Naive thymus-derived CD4-positive, alpha-beta T cell (primary cell): ENCODE results near the gene HELZ. TPM values are rescaled to one million over a fixed set of nuclear protein-coding genes. Genes with fewer than 3 reads are reported as not detected.

ENCODE experiments used
- ATAC-seq: fragments of 150-1000 bp; cut with Tn5 transposase; 2 replicates; pipeline ENCODE4 v1.10.0; 2021; ENCODE audit warnings: mild to moderate bottlenecking, moderate library complexity
- CTCF ChIA-PET: fragments of 350-600 bp; sonication (Branson Sonifier 250); formaldehyde crosslinking; loops from one replicate; lab custom pipeline; 2021; ENCODE audit warnings: antibody characterized with exemption; lab: Charles Lee
- POLR2A ChIA-PET: fragments of 350-600 bp; sonication (Branson Sonifier 250); formaldehyde crosslinking; loops from one replicate; lab custom pipeline; 2021; ENCODE audit warnings: antibody characterized with exemption, inconsistent platforms; lab: Charles Lee
- DNase-seq, 9 donors: peaks; one replicate each; pipeline versions ENCODE4 v3.0.0 to v3.0.0-alpha.2; 2020 to 2022; ENCODE audit warnings: mixed read lengths in 1 of 9
- H3K27ac ChIP-seq: one replicate; pipeline ENCODE4 v1.7.0; 2013; ENCODE audit warnings: mild to moderate bottlenecking, low read depth, low read length, moderate library complexity
- H3K27me3 ChIP-seq, 2 donors: one replicate each; pipeline ENCODE4 v1.7.0; 2013; ENCODE audit warnings: low read length in 2 of 2, mild to moderate bottlenecking in 2 of 2, moderate library complexity in 2 of 2; ENCODE audit not compliant: control insufficient read depth in 2 of 2, insufficient read depth in 2 of 2
- H3K36me3 ChIP-seq, 3 experiments: 1 replicate in 2 of 3; 2 replicates in 1 of 3; pipeline ENCODE4 v1.7.0; 2013; ENCODE audit warnings: low read length in 3 of 3, mild to moderate bottlenecking in 3 of 3, moderate library complexity in 1 of 3; ENCODE audit not compliant: insufficient read depth in 3 of 3, control insufficient read depth in 2 of 3
- H3K4me1 ChIP-seq, 2 donors: one replicate each; pipeline ENCODE4 v1.7.0; 2013; ENCODE audit warnings: low read length in 2 of 2, mild to moderate bottlenecking in 2 of 2, moderate library complexity in 1 of 2; ENCODE audit not compliant: control insufficient read depth in 2 of 2, insufficient read depth in 2 of 2
- H3K4me3 ChIP-seq: 2 replicates; pipeline ENCODE4 v1.7.0; 2013; ENCODE audit warnings: mild to moderate bottlenecking, low read length
- H3K9me3 ChIP-seq, 3 experiments: 1 replicate in 2 of 3; 2 replicates in 1 of 3; pipeline ENCODE4 v1.7.0; 2013; ENCODE audit warnings: low read length in 3 of 3; ENCODE audit not compliant: control insufficient read depth in 2 of 3
- H3K27ac Mint-ChIP-seq, 9 donors: one replicate each; pipeline ENCODE4 v1.8.0; 2020 to 2022; ENCODE audit warnings: mixed read lengths in 9 of 9, mild to moderate bottlenecking in 8 of 9, moderate library complexity in 5 of 9, inconsistent platforms in 2 of 9
- H3K27me3 Mint-ChIP-seq, 5 donors: one replicate each; pipeline ENCODE4 v1.8.0; 2021 to 2022; ENCODE audit warnings: mixed read lengths in 5 of 5, mild to moderate bottlenecking in 1 of 5
- H3K36me3 Mint-ChIP-seq, 5 donors: one replicate each; pipeline ENCODE4 v1.8.0; 2020 to 2022; ENCODE audit warnings: mixed read lengths in 5 of 5, mild to moderate bottlenecking in 3 of 5, inconsistent platforms in 1 of 5
- H3K4me1 Mint-ChIP-seq, 7 donors: one replicate each; pipeline ENCODE4 v1.8.0; 2020 to 2022; ENCODE audit warnings: mixed read lengths in 7 of 7, mild to moderate bottlenecking in 3 of 7, inconsistent platforms in 1 of 7
- H3K4me3 Mint-ChIP-seq, 10 donors: one replicate each; pipeline ENCODE4 v1.8.0; 2020 to 2022; ENCODE audit warnings: mild to moderate bottlenecking in 10 of 10, mixed read lengths in 10 of 10, moderate library complexity in 6 of 10, inconsistent platforms in 2 of 10
- H3K9me3 Mint-ChIP-seq, 11 donors: one replicate each; pipeline ENCODE4 v1.8.0; 2020 to 2022; ENCODE audit warnings: mixed read lengths in 11 of 11, mild to moderate bottlenecking in 4 of 11, inconsistent platforms in 1 of 11, moderate library complexity in 1 of 11
- intact Hi-C, 2 donors: fragments of 100-400 bp; cut with micrococcal nuclease; formaldehyde crosslinking; loops; one replicate each; pipeline ENCODE4 v1.15.1; 2023
- polyA plus RNA-seq, 2 donors: library from polyadenylated mRNA; unstranded; fragments of 300-500 nt; fragmentation: Illumina TruSeq; gene quantifications; one replicate each; pipeline ENCODE4 v1.2.3, GENCODE V29; 2021
- total RNA-seq, 6 experiments: library from RNA in 5 of 6; stranded (reverse) in 5 of 6; gene quantifications; 1 replicate in 5 of 6; 2 replicates in 1 of 6; pipeline ENCODE4 v1.2.3 and lab custom pipeline; 2021 to 2026

HELZ gene
- total and polyA plus RNA-seq, 7 experiments from 2014 or later, result 44.8 to 114 (median 83.2) TPM

GRCh38 chr17:67125924-67126323 is 119.1 kb downstream of the HELZ start:
- no peaks in the 10 kb centered on the region for H3K27me3 ChIP-seq
- CTCF ChIA-PET, result no interaction called here
- POLR2A ChIA-PET, result no interaction called here
- no peak for ATAC-seq
- no peak for DNase-seq
- intact Hi-C loops, result no loop called here
- no peaks in the 10 kb centered on the region for H3K4me1 ChIP-seq
- no peak overlapping the region for H3K27ac ChIP-seq
- no peaks in the 10 kb centered on the region for H3K9me3 ChIP-seq
- H3K36me3 ChIP-seq, result peaks cover 0 to 31% (median 18%) of the 10 kb centered on the region in 3 experiments
- Mint-ChIP-seq H3K27me3 (no peaks in the 10 kb centered on the region), H3K4me1 (peaks cover 0 to 22% (median 9%) of the 10 kb centered on the region in 7 donors), H3K9me3 (no peaks in the 10 kb centered on the region), H3K36me3 (peaks cover 3 to 38% (median 19%) of the 10 kb centered on the region in 5 donors), H3K27ac (no peak overlapping the region), H3K4me3 (no peak overlapping the region)
- no peak overlapping the region for H3K4me3 ChIP-seq

- Histone ChIP-seq H3K9me3 (no peaks in the 10 kb centered on the region), H3K4me1 (no peaks in the 10 kb centered on the region), H3K36me3 (peaks cover 0 to 36% (median 23%) of the 10 kb centered on the region in 3 experiments), H3K4me3 (no peak overlapping the region), H3K27me3 (no peaks in the 10 kb centered on the region), H3K27ac (no peak overlapping the region)
- H3K4me3 Mint-ChIP-seq, result peak overlapping the region in 1 of 10 donors; percentile 1
- H3K9me3 Mint-ChIP-seq, result no peaks in the 10 kb centered on the region
- no peaks in the 10 kb centered on the region for H3K27me3 Mint-ChIP-seq
- POLR2A ChIA-PET, result no interaction called here
- peak overlapping the region in 1 of 9 donors; percentile 49 for H3K27ac Mint-ChIP-seq
- ATAC-seq, result no peak
- peaks cover 3 to 43% (median 24%) of the 10 kb centered on the region in 5 donors for H3K36me3 Mint-ChIP-seq
- H3K4me1 Mint-ChIP-seq, result peaks cover 0 to 22% (median 9%) of the 10 kb centered on the region in 7 donors
- DNase-seq, result no peak
- CTCF ChIA-PET, result no interaction called here
- intact Hi-C loops, result no loop called here
Observed at GRCh38 chr17:67125417-67125816, 119.6 kb downstream of the HELZ start.

GRCh38 chr17:67124450-67125148 is 120.4 kb downstream of the HELZ start:
- intact Hi-C loops, result no loop called here
- Mint-ChIP-seq H3K36me3 (peaks cover 6 to 48% (median 28%) of the 10 kb centered on the region in 5 donors), H3K9me3 (peaks cover 0 to 3% (median 0%) of the 10 kb centered on the region in 11 donors), H3K27ac (peak overlapping the region in 1 of 9 donors; percentile 32), H3K4me3 (no peak overlapping the region), H3K4me1 (peaks cover 0 to 22% (median 9%) of the 10 kb centered on the region in 7 donors), H3K27me3 (no peaks in the 10 kb centered on the region)
- Histone ChIP-seq H3K9me3 (no peaks in the 10 kb centered on the region), H3K4me3 (no peak overlapping the region), H3K27me3 (no peaks in the 10 kb centered on the region), H3K27ac (no peak overlapping the region), H3K36me3 (peaks cover 0 to 43% (median 26%) of the 10 kb centered on the region in 3 experiments), H3K4me1 (no peaks in the 10 kb centered on the region)
- ATAC-seq (no peak), DNase-seq (no peak)
- ChIA-PET CTCF (no interaction called here), POLR2A (no interaction called here)

- peaks cover 0 to 19% (median 9%) of the 10 kb centered on the region in 7 donors for H3K4me1 Mint-ChIP-seq
- Histone ChIP-seq H3K4me3 (no peak overlapping the region), H3K36me3 (peaks cover 0 to 50% (median 26%) of the 10 kb centered on the region in 3 experiments), H3K27ac (no peak overlapping the region), H3K4me1 (no peaks in the 10 kb centered on the region), H3K27me3 (no peaks in the 10 kb centered on the region), H3K9me3 (no peaks in the 10 kb centered on the region)
- peaks cover 0 to 7% (median 0%) of the 10 kb centered on the region in 11 donors for H3K9me3 Mint-ChIP-seq
- DNase-seq (no peak), ATAC-seq (no peak)
- no peak overlapping the region for H3K27ac Mint-ChIP-seq
- ChIA-PET POLR2A (no interaction called here), CTCF (no interaction called here)
- H3K36me3 Mint-ChIP-seq, result peaks cover 6 to 52% (median 37%) of the 10 kb centered on the region in 5 donors
- H3K27me3 Mint-ChIP-seq, result no peaks in the 10 kb centered on the region
- no peak overlapping the region for H3K4me3 Mint-ChIP-seq
- intact Hi-C loops, result no loop called here
Observed at GRCh38 chr17:67123699-67124098, 121.3 kb downstream of the HELZ start.

GRCh38 chr17:67121316-67121891 is 123.6 kb downstream of the HELZ start:
- peaks cover 5 to 60% (median 18%) of the 10 kb centered on the region in 3 experiments for H3K36me3 ChIP-seq
- POLR2A ChIA-PET, result no interaction called here
- intact Hi-C loops, result no loop called here
- no peaks in the 10 kb centered on the region for H3K9me3 ChIP-seq
- Mint-ChIP-seq H3K9me3 (peaks cover 0 to 27% (median 4%) of the 10 kb centered on the region in 11 donors), H3K27ac (no peak overlapping the region), H3K36me3 (peaks cover 5 to 61% (median 52%) of the 10 kb centered on the region in 5 donors), H3K27me3 (no peaks in the 10 kb centered on the region), H3K4me3 (no peak overlapping the region), H3K4me1 (peaks cover 0 to 11% (median 5%) of the 10 kb centered on the region in 7 donors)
- no peak overlapping the region for H3K4me3 ChIP-seq
- ATAC-seq (no peak), DNase-seq (no peak)
- H3K27me3 ChIP-seq, result no peaks in the 10 kb centered on the region
- H3K27ac ChIP-seq, result no peak overlapping the region
- CTCF ChIA-PET, result no interaction called here
- H3K4me1 ChIP-seq, result no peaks in the 10 kb centered on the region

GRCh38 chr17:67119102-67119501 is 125.9 kb downstream of the HELZ start:
- ChIA-PET CTCF (interaction anchor here (0.6 kb wide), 1 partner anchor 1828 kb away, joined by 4 read pairs; no protein-coding TSS in a partner anchor), POLR2A (no interaction called here)
- Mint-ChIP-seq H3K36me3 (peaks cover 11 to 75% (median 63%) of the 10 kb centered on the region in 5 donors), H3K4me1 (peaks cover 4 to 19% (median 17%) of the 10 kb centered on the region in 7 donors), H3K27me3 (no peaks in the 10 kb centered on the region), H3K27ac (no peak overlapping the region), H3K9me3 (peaks cover 4 to 44% (median 16%) of the 10 kb centered on the region in 11 donors), H3K4me3 (no peak overlapping the region)
- no peak for DNase-seq
- H3K27ac ChIP-seq, result no peak overlapping the region
- H3K4me1 ChIP-seq, result no peaks in the 10 kb centered on the region
- intact Hi-C loops, result no loop called here
- peaks cover 8 to 56% (median 18%) of the 10 kb centered on the region in 3 experiments for H3K36me3 ChIP-seq
- H3K27me3 ChIP-seq, result no peaks in the 10 kb centered on the region
- no peak overlapping the region for H3K4me3 ChIP-seq
- ATAC-seq, result no peak
- peaks cover 0 to 4% (median 0%) of the 10 kb centered on the region in 3 experiments for H3K9me3 ChIP-seq
